GM04504 (cell line): ENCODE results near the gene LRRC38.

Experiments used
- DNase-seq: peaks from one replicate; pipeline ENCODE4 v3.0.0-alpha.2; 2012; ENCODE audit warnings: low read depth

LRRC38 gene

GRCh38 chr1:13517193-13517812 lies 3.5 kb upstream of the LRRC38 start:
- DNase-seq, result no peak

- DNase-seq, result no peak
Measured at GRCh38 chr1:13516606-13517005, 2.8 kb upstream of the LRRC38 start.

GRCh38 chr1:13514821-13515220 lies 1.0 kb upstream of the LRRC38 start:
- no peak for DNase-seq

GRCh38 chr1:13513063-13513894 lies 524 bp downstream of the LRRC38 start:
- no peak for DNase-seq

GRCh38 chr1:13512472-13512871 lies 1.3 kb downstream of the LRRC38 start:
- DNase-seq, result no peak

- no peak for DNase-seq
Measured at GRCh38 chr1:13510499-13510898, 3.3 kb downstream of the LRRC38 start.

GRCh38 chr1:13507075-13507474 lies 6.7 kb downstream of the LRRC38 start:
- no peak for DNase-seq

GRCh38 chr1:13505020-13505419 lies 8.8 kb downstream of the LRRC38 start:
- DNase-seq, result no peak

GRCh38 chr1:13500806-13501205 lies 13.0 kb downstream of the LRRC38 start:
- no peak for DNase-seq

- DNase-seq, result no peak
Measured at GRCh38 chr1:13499422-13499821, 14.4 kb downstream of the LRRC38 start.

- DNase-seq, result no peak
Measured at GRCh38 chr1:13498553-13498952, 15.2 kb downstream of the LRRC38 start.

GRCh38 chr1:13495186-13495585 lies 18.6 kb downstream of the LRRC38 start:
- DNase-seq, result no peak

GRCh38 chr1:13494712-13495111 lies 19.1 kb downstream of the LRRC38 start:
- DNase-seq, result no peak

GRCh38 chr1:13494025-13494424 lies 19.8 kb downstream of the LRRC38 start:
- no peak for DNase-seq

- no peak for DNase-seq
Measured at GRCh38 chr1:13492711-13493110, 21.1 kb downstream of the LRRC38 start.

- no peak for DNase-seq
Measured at GRCh38 chr1:13487957-13488356, 25.8 kb downstream of the LRRC38 start.

- DNase-seq, result no peak
Measured at GRCh38 chr1:13487143-13487868, 26.5 kb downstream of the LRRC38 start.

GRCh38 chr1:13483946-13484345 lies 29.9 kb downstream of the LRRC38 start:
- no peak for DNase-seq

- DNase-seq, result no peak
Measured at GRCh38 chr1:13482600-13482999, 31.2 kb downstream of the LRRC38 start.

- no peak for DNase-seq
Measured at GRCh38 chr1:13479171-13479856, 34.5 kb downstream of the LRRC38 start.

GRCh38 chr1:13478692-13479091 lies 35.1 kb downstream of the LRRC38 start:
- DNase-seq, result no peak

GRCh38 chr1:13469343-13469742 lies 44.5 kb downstream of the LRRC38 start:
- no peak for DNase-seq
